Sigmoid colon (tissue), 7 donors: ENCODE data around the gene SDK1. TPM values are rescaled to one million over a fixed set of nuclear protein-coding genes. Genes with fewer than 3 reads are reported as not detected.

Experiments used
- DNase-seq: peaks from one replicate; pipeline ENCODE4 v3.0.0-alpha.2; 2019
- H3K27ac ChIP-seq, 4 donors: fragments of 200-600 bp; sonication (generic); one replicate each; pipeline ENCODE4 v1.5.1; 2016 to 2019; ENCODE audit warnings: mild to moderate bottlenecking in 1 of 4
- H3K27me3 ChIP-seq, 3 donors: fragments of 200-600 bp; sonication (generic); one replicate each; pipeline ENCODE4 v1.5.1; 2019; ENCODE audit warnings: mild to moderate bottlenecking in 1 of 3
- H3K36me3 ChIP-seq, 4 donors: fragments of 200-600 bp; sonication (generic); one replicate each; pipeline ENCODE4 v1.5.1; 2016 to 2019
- H3K4me1 ChIP-seq, 4 donors: fragments of 200-600 bp; sonication (generic); one replicate each; pipeline ENCODE4 v1.5.1; 2017 to 2019
- H3K4me3 ChIP-seq, 4 donors: fragments of 200-600 bp; sonication (generic); one replicate each; pipeline ENCODE4 v1.5.1; 2017 to 2019; ENCODE audit warnings: mild to moderate bottlenecking in 2 of 4, moderate library complexity in 1 of 4
- H3K9me3 ChIP-seq, 4 donors: fragments of 200-600 bp in 3 of 4; sonication (generic) in 3 of 4; one replicate each; pipeline versions ENCODE4 v1.5.1 to v1.6.1; 2013 to 2019
- EP300 ChIP-seq, 4 donors: sonication (generic); formaldehyde crosslinking; IDR thresholded peaks; one replicate each; pipeline ENCODE4 v1.6.1; 2017; ENCODE audit warnings: antibody characterized with exemption in 4 of 4
- POLR2A ChIP-seq, 2 donors: fragments of 450-650 bp; IDR thresholded peaks; one replicate each; pipeline ENCODE4 v1.6.1; 2016; ENCODE audit warnings: antibody characterized with exemption in 2 of 2, mild to moderate bottlenecking in 2 of 2, moderate library complexity in 2 of 2
- POLR2AphosphoS5 ChIP-seq, 4 donors: sonication (generic); formaldehyde crosslinking; IDR thresholded peaks; one replicate each; pipeline ENCODE4 v1.6.1; 2017; ENCODE audit warnings: antibody characterized with exemption in 4 of 4
- WGBS, 2 donors: extraction: QIAGEN DNeasy Blood & Tissue Kit; methylation state at CpG; one replicate each; pipeline ENCODE4 v1.1.7; 2013; 5-methylcytosine and 5-hydroxymethylcytosine counted together
- intact Hi-C: fragments of 100-400 bp; cut with DNase I; formaldehyde crosslinking; loops from one replicate; pipeline ENCODE4 v1.15.1; 2023
- polyA plus RNA-seq, 3 donors: library from polyadenylated mRNA; stranded (reverse); fragments of 200-250 nt; gene quantifications; one replicate each; pipeline ENCODE4 v1.2.3, GENCODE V29; 2013
- total RNA-seq, 4 donors: library from RNA; depleted of rRNA; stranded (reverse); fragments of >200 nt; gene quantifications; one replicate each; pipeline ENCODE4 v1.1.0, GENCODE V29; 2016
- TF ChIP-seq, protein P1 (sequence below), 4 experiments: fragments of 450-650 bp in 3 of 4; fragments of 200-600 bp in 1 of 4; IDR thresholded peaks; one replicate each; pipeline ENCODE4 v1.5.1; 2016 to 2019; ENCODE audit warnings: antibody characterized with exemption in 4 of 4, mild to moderate bottlenecking in 3 of 4, moderate library complexity in 2 of 4
- donor health status: healthy with polysubstance abuse.
- donor health status: Bipolar disorder and iron deficiency.
- donor health status: healthy.

Gene SDK1
- total and polyA plus RNA-seq, 7 donors, result under 0.01 to 23.0 (median 10.0) TPM; not detected in 1

DNA sequence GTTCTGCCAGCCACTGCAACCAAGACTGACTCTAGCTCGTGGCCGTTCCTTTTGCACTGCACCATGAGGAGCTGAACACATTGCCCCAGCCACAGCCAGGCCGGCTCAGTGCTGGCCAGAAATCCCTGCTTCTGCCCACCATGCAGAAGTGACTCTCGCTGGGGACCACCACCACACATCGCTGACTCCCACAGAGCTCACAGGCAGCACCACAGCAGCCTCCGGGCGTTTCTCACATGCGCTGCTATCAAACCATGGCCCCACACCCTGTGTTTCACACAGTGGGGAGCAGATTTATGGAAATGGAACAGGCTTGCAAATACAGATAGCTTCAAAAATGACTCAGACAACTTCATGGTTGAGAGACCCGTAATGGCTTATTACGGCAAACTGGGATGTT is 15.4 kb upstream of the SDK1 start:
- DNase-seq, result no peak
- 86% methylated on average over 10 of the region's 10 CpGs for WGBS, 2 donors
- Histone ChIP-seq H3K9me3 (no peaks in the 10 kb centered on the region), H3K36me3 (no peaks in the 10 kb centered on the region), H3K4me1 (peaks cover 0 to 23% (median 8%) of the 10 kb centered on the region in 4 donors), H3K27ac (no peak overlapping the region), H3K4me3 (no peak overlapping the region), H3K27me3 (no peaks in the 10 kb centered on the region)
- no peak for TF ChIP-seq POLR2AphosphoS5 (IDR thresholded peaks at IDR 0.05)
- no peak for TF ChIP-seq EP300 (IDR thresholded peaks at IDR 0.05)
- no peak for TF ChIP-seq POLR2A (IDR thresholded peaks at IDR 0.05)
- TF ChIP-seq, protein P1, sequence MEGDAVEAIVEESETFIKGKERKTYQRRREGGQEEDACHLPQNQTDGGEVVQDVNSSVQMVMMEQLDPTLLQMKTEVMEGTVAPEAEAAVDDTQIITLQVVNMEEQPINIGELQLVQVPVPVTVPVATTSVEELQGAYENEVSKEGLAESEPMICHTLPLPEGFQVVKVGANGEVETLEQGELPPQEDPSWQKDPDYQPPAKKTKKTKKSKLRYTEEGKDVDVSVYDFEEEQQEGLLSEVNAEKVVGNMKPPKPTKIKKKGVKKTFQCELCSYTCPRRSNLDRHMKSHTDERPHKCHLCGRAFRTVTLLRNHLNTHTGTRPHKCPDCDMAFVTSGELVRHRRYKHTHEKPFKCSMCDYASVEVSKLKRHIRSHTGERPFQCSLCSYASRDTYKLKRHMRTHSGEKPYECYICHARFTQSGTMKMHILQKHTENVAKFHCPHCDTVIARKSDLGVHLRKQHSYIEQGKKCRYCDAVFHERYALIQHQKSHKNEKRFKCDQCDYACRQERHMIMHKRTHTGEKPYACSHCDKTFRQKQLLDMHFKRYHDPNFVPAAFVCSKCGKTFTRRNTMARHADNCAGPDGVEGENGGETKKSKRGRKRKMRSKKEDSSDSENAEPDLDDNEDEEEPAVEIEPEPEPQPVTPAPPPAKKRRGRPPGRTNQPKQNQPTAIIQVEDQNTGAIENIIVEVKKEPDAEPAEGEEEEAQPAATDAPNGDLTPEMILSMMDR (IDR thresholded peaks at IDR 0.05), result no peak
- intact Hi-C loops, result no loop called here

DNA sequence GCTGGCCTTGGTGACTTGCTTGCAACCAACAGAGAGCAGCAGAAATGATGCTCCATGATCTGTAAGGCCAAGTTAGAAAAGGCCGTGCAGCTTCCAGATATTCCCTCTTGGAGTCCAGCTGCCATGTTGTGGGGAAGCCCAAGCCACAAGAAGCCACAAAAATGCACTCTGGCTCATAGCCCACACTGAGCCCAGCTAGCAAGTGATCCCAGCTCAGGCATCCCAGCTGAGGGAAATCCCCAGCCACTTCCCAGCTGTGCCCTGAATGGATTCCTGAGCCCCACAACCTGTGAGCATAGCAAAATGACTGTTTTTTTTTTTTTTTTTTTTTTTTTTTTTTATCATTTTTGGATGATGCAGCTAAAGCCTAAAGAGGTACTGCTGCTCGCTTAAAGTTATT is 11.1 kb upstream of the SDK1 start:
- TF ChIP-seq EP300 (IDR thresholded peaks at IDR 0.05) (no peak), POLR2AphosphoS5 (IDR thresholded peaks at IDR 0.05) (no peak), POLR2A (IDR thresholded peaks at IDR 0.05) (no peak)
- TF ChIP-seq, protein P1 (IDR thresholded peaks at IDR 0.05), result no peak
- DNase-seq, result no peak
- Histone ChIP-seq H3K9me3 (no peaks in the 10 kb centered on the region), H3K27ac (no peak overlapping the region), H3K36me3 (no peaks in the 10 kb centered on the region), H3K27me3 (no peaks in the 10 kb centered on the region), H3K4me3 (no peak overlapping the region), H3K4me1 (no peaks in the 10 kb centered on the region)
- 88 to 89% methylated on average over 2 of the region's 2 CpGs for WGBS, 2 donors
- intact Hi-C loops, result no loop called here

DNA sequence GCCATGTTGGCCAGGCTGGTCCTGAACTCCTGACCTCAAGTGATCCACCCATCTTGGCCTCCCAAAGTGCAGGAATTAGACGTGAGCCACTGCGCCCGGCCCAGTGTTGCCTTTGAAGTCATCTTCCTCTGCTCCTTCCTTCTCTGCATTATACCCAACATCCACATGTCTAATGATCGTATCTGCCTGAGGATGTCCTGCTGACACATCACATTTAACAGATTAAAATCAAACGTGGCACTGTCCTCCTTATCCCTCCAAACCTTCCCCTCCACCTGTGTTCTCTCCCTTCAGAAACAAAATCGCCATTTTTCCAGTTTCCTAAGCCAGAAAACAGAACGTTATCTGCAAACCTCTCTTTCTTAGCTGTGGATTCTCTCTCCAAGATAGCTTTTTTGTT is 8.4 kb upstream of the SDK1 start:
- intact Hi-C loops, result no loop called here
- H3K27ac ChIP-seq, result no peak overlapping the region
- 79 to 82% methylated on average over 7 of the region's 7 CpGs for WGBS, 2 donors
- H3K9me3 ChIP-seq, result no peaks in the 10 kb centered on the region
- H3K36me3 ChIP-seq, result no peaks in the 10 kb centered on the region
- no peak for DNase-seq
- H3K4me1 ChIP-seq, result no peaks in the 10 kb centered on the region
- TF ChIP-seq, protein P1 (IDR thresholded peaks at IDR 0.05), result no peak
- TF ChIP-seq POLR2AphosphoS5 (IDR thresholded peaks at IDR 0.05), result no peak
- no peak for TF ChIP-seq EP300 (IDR thresholded peaks at IDR 0.05)
- no peak for TF ChIP-seq POLR2A (IDR thresholded peaks at IDR 0.05)
- no peaks in the 10 kb centered on the region for H3K27me3 ChIP-seq
- no peak overlapping the region for H3K4me3 ChIP-seq

DNA sequence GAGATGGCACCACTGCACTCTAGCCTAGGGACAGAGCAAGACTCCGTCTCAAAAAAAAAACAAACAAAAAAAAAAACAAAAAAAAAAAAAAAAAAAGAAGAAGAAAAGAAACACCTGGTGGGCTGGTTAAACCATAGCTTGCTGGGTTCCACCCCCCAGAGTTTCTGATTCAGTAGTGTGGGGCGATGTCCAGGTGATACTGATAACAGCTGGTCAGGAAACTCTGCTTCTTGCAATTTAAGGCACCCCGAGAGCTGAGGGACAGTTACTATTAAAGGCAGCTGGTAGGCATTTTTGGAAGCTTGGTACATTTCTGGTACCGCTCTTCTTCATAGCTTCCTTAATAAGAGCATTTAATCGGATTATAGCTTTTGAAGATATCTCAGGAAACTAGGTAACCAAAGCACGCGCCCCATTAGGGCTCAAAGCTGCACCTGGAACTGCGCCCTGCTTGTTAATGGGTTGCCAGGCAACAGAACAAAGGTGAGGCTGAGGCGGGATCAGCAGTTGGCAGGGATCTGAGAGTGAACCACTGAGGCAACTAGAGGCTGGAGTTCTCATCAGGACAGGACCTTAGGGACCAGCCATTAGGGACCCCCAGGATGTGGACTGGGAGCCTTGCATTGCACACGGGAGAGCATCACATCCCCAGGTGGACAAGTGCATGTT is 6.5 kb upstream of the SDK1 start:
- Histone ChIP-seq H3K4me3 (no peak overlapping the region), H3K27me3 (no peaks in the 10 kb centered on the region), H3K36me3 (no peaks in the 10 kb centered on the region), H3K4me1 (no peaks in the 10 kb centered on the region), H3K9me3 (no peaks in the 10 kb centered on the region), H3K27ac (no peak overlapping the region)
- intact Hi-C loops, result no loop called here
- WGBS, 2 donors, result 19 to 65% methylated on average over 10 of the region's 10 CpGs
- TF ChIP-seq, protein P1 (IDR thresholded peaks at IDR 0.05), result no peak
- TF ChIP-seq EP300 (IDR thresholded peaks at IDR 0.05) (no peak), POLR2A (IDR thresholded peaks at IDR 0.05) (no peak), POLR2AphosphoS5 (IDR thresholded peaks at IDR 0.05) (no peak)
- DNase-seq, result no peak
